Measurements from ENCODE around the gene ZFR. TPM values are rescaled to one million over a fixed set of nuclear protein-coding genes. Genes with fewer than 3 reads are reported as not detected.

Gene ZFR
- polyA plus RNA-seq, 2 of the 4 experiments (the other 2 are of a cell fraction), result 65.6 to 107 TPM

DNA sequence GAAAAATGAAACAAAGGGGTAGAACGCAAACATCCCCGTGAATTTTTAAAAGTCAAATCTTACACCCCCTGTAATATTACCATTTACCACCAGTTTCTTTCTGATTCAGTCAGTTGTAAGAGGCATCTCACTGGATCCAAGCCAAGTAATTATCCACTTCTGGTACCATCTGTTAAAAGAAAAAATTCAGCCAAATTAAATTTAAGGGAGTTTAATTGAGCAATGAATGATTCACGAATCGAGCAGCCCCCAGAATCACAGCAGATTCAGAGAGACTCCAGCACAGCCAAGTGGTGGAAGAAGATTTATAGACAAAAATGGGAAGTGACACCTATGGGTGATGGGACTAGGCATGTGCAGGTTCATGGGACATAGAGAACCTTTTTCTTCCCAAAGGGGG lies 101.9 kb downstream of the ZFR start:
- Histone ChIP-seq H3K27ac (no peak overlapping the region), H3K4me3 (no peak overlapping the region), H3K4me1 (no peaks in the 10 kb centered on the region), H3K9me3 (peaks cover 38% of the 10 kb centered on the region), H3K4me2 (no peak overlapping the region)
- no peak for FAIRE-seq
- 3% methylated on average over 4 of the region's 4 CpGs for WGBS (ENCODE audit: missing lambda C conversion rate)
- POLR2A ChIA-PET, result no interaction called here
- TF ChIP-seq KDM5A (IDR thresholded peaks at IDR 0.05) (no peak), ESRRA (IDR thresholded peaks at IDR 0.05; ENCODE audit: borderline replicate concordance, low read length) (no peak), TP53 (CRISPR knock-in tag; IDR thresholded peaks at IDR 0.05) (no peak), ZFP36 (IDR thresholded peaks at IDR 0.05; ENCODE audit: borderline replicate concordance, partially characterized antibody) (no peak), EHMT2 (IDR thresholded peaks at IDR 0.05; ENCODE audit: low read depth) (no peak), POLR2A (IDR thresholded peaks at IDR 0.05; ENCODE audit: low read length) (no peak), ZNF302 (CRISPR knock-in tag; IDR thresholded peaks at IDR 0.05) (no peak), ZSCAN20 (CRISPR knock-in tag; IDR thresholded peaks at IDR 0.05) (no peak), MAFK (IDR thresholded peaks at IDR 0.05; ENCODE audit: partially characterized antibody) (no peak), FOSL2 (IDR thresholded peaks at IDR 0.05) (no peak), FOSL2 (CRISPR knock-in tag; IDR thresholded peaks at IDR 0.05) (no peak), NFE2L2 (conservative IDR thresholded peaks at IDR 0.05; ENCODE audit: low read length) (no peak), PHF8 (IDR thresholded peaks at IDR 0.05; ENCODE audit: borderline replicate concordance, low read depth) (no peak), MYC (IDR thresholded peaks at IDR 0.05; ENCODE audit: borderline replicate concordance, low read length) (no peak), RARB (CRISPR knock-in tag; IDR thresholded peaks at IDR 0.05) (no peak)
- TF ChIP-seq, protein P1, sequence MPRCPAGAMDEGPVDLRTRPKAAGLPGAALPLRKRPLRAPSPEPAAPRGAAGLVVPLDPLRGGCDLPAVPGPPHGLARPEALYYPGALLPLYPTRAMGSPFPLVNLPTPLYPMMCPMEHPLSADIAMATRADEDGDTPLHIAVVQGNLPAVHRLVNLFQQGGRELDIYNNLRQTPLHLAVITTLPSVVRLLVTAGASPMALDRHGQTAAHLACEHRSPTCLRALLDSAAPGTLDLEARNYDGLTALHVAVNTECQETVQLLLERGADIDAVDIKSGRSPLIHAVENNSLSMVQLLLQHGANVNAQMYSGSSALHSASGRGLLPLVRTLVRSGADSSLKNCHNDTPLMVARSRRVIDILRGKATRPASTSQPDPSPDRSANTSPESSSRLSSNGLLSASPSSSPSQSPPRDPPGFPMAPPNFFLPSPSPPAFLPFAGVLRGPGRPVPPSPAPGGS (IDR thresholded peaks at IDR 0.05), result no peak
- TF ChIP-seq, protein P2, sequence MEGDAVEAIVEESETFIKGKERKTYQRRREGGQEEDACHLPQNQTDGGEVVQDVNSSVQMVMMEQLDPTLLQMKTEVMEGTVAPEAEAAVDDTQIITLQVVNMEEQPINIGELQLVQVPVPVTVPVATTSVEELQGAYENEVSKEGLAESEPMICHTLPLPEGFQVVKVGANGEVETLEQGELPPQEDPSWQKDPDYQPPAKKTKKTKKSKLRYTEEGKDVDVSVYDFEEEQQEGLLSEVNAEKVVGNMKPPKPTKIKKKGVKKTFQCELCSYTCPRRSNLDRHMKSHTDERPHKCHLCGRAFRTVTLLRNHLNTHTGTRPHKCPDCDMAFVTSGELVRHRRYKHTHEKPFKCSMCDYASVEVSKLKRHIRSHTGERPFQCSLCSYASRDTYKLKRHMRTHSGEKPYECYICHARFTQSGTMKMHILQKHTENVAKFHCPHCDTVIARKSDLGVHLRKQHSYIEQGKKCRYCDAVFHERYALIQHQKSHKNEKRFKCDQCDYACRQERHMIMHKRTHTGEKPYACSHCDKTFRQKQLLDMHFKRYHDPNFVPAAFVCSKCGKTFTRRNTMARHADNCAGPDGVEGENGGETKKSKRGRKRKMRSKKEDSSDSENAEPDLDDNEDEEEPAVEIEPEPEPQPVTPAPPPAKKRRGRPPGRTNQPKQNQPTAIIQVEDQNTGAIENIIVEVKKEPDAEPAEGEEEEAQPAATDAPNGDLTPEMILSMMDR (IDR thresholded peaks at IDR 0.05), result no peak
- TF ChIP-seq, protein P3, sequence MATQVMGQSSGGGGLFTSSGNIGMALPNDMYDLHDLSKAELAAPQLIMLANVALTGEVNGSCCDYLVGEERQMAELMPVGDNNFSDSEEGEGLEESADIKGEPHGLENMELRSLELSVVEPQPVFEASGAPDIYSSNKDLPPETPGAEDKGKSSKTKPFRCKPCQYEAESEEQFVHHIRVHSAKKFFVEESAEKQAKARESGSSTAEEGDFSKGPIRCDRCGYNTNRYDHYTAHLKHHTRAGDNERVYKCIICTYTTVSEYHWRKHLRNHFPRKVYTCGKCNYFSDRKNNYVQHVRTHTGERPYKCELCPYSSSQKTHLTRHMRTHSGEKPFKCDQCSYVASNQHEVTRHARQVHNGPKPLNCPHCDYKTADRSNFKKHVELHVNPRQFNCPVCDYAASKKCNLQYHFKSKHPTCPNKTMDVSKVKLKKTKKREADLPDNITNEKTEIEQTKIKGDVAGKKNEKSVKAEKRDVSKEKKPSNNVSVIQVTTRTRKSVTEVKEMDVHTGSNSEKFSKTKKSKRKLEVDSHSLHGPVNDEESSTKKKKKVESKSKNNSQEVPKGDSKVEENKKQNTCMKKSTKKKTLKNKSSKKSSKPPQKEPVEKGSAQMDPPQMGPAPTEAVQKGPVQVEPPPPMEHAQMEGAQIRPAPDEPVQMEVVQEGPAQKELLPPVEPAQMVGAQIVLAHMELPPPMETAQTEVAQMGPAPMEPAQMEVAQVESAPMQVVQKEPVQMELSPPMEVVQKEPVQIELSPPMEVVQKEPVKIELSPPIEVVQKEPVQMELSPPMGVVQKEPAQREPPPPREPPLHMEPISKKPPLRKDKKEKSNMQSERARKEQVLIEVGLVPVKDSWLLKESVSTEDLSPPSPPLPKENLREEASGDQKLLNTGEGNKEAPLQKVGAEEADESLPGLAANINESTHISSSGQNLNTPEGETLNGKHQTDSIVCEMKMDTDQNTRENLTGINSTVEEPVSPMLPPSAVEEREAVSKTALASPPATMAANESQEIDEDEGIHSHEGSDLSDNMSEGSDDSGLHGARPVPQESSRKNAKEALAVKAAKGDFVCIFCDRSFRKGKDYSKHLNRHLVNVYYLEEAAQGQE (IDR thresholded peaks at IDR 0.05), result no peak
- DNase-seq (ENCODE audit: low read depth in 1 of 2, low spot score in 1 of 2), result no peak
- CTCF ChIA-PET, result interaction anchor here (0.6 to 1.3 kb wide), 3 partner anchors 9 to 15 kb away, joined by 3 to 6 read pairs (median 4); no protein-coding TSS in a partner anchor
- no peak for ATAC-seq

DNA sequence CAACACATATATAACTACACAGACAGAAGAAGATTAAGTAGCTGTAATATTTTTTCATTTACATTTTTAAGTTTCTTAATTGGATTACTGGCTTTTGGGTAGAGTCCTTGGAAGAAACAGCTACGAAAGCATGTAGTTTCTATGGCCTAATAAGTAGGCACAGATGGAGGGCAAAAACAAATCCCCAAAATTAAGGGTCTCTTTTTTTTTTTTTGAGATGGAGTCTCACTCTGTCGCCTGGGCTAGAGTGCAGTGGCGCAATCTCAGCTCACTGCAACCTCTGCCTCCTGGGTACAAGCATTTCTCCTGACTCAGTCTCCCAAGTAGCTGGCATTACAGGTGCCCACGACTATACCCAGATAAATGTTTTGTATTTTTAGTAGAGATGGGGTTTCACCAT lies 104.7 kb downstream of the ZFR start:
- TF ChIP-seq HEYL (CRISPR knock-in tag; IDR thresholded peaks at IDR 0.05) (no peak), ESRRA (IDR thresholded peaks at IDR 0.05; ENCODE audit: borderline replicate concordance, low read length) (no peak), POLR2A (IDR thresholded peaks at IDR 0.05; ENCODE audit: low read length) (no peak), ZC3H11A (IDR thresholded peaks at IDR 0.05) (no peak), ZNF302 (CRISPR knock-in tag; IDR thresholded peaks at IDR 0.05) (no peak), NR3C1 (IDR thresholded peaks at IDR 0.05) (no peak), MAZ (IDR thresholded peaks at IDR 0.05; ENCODE audit: borderline replicate concordance, low read depth, low read length) (no peak), KDM5A (IDR thresholded peaks at IDR 0.05) (no peak), MAFK (IDR thresholded peaks at IDR 0.05; ENCODE audit: partially characterized antibody) (no peak), JUN (IDR thresholded peaks at IDR 0.05) (no peak), HDAC2 (IDR thresholded peaks at IDR 0.05) (no peak)
- TF ChIP-seq, protein P2 (IDR thresholded peaks at IDR 0.05), result no peak
- TF ChIP-seq, protein P3 (IDR thresholded peaks at IDR 0.05), result no peak
- TF ChIP-seq, protein P4, sequence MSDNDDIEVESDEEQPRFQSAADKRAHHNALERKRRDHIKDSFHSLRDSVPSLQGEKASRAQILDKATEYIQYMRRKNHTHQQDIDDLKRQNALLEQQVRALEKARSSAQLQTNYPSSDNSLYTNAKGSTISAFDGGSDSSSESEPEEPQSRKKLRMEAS (IDR thresholded peaks at IDR 0.05), result no peak
- ChIA-PET CTCF (interaction anchor here (1.0 to 3.9 kb wide), 3 partner anchors 10 to 111 kb away, joined by 3 to 27 read pairs (median 8); no protein-coding TSS in a partner anchor), POLR2A (no interaction called here)
- Histone ChIP-seq H3K4me2 (no peak overlapping the region), H3K27ac (no peak overlapping the region), H3K4me3 (no peak overlapping the region), H3K4me1 (no peaks in the 10 kb centered on the region), H3K9me3 (peaks cover 38% of the 10 kb centered on the region)
- FAIRE-seq, result no peak
- no peak for ATAC-seq
- no peak for DNase-seq (ENCODE audit: low read depth in 1 of 2, low spot score in 1 of 2)
- 49% methylated on average over 4 of the region's 4 CpGs for WGBS (ENCODE audit: missing lambda C conversion rate)

Measured in A549 (cell line).